B cell (primary cell): ENCODE data around the gene LCE6A.

Source experiments
- CTCF ChIP-seq: fragments of 200-600 bp; IDR thresholded peaks from one replicate; pipeline ENCODE4 v1.8.0; 2022; ENCODE audit warnings: antibody characterized with exemption, mild to moderate bottlenecking
- EZH2 ChIP-seq: IDR thresholded peaks from 2 replicates; pipeline ENCODE4 v1.6.1; 2012; ENCODE audit warnings: borderline replicate concordance, low read depth, mild to moderate bottlenecking, moderate library complexity, low read length; ENCODE audit not compliant: insufficient read depth, poor library complexity, severe bottlenecking

DNA sequence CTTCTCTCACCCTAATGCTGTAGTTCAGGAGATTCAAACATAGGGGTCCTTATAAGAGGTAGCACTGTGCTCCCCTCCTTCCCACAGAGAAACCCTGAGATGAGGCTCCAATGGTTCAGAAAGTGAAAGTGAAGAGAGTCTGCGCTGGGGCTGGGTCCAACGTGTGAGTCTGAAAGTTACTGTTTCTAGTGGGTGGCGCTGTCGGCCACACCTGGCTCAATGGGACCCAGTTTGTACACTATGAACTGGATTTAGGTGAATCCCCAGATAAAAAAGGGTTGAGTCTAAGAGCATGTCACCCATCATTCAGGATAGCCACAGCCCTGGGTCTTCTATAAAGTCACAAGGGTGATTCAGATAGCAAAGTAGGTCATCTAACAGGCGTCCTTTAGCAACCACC lies 38.3 kb downstream of the LCE6A start:
- no peak for TF ChIP-seq CTCF
- no peak for TF ChIP-seq EZH2
